Measurements from ENCODE around the gene SLC8A1.

DNA sequence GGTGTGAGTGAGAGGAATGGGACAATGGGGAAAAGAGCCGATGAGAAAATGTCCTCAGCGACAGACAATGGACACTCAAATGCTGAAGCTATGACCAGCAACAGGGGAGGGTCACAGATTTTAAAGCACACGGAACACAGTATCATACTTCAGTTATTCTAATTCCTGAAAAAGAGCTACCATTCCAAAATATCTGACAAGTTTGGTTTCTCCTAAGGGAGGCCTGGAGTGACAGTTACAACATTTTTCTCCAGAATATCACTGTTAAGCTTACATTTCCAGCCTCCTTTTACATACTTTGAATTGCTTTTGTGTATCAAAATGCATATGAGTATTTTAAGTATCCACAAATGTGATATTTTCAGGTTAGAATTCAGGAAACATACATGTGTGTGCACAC, 351.2 kb downstream of the SLC8A1 start:
- TF ChIP-seq TCF4 (CRISPR knock-in tag; IDR thresholded peaks at IDR 0.05; ENCODE audit: borderline replicate concordance) (no peak), GLIS3 (CRISPR knock-in tag; IDR thresholded peaks at IDR 0.05) (no peak), PPARA (CRISPR knock-in tag; IDR thresholded peaks at IDR 0.05; ENCODE audit: borderline replicate concordance) (no peak), ZFP3 (CRISPR knock-in tag; IDR thresholded peaks at IDR 0.05) (no peak), ARNTL (CRISPR knock-in tag; IDR thresholded peaks at IDR 0.05; ENCODE audit: borderline replicate concordance, low read depth) (no peak), ZFP30 (CRISPR knock-in tag; IDR thresholded peaks at IDR 0.05) (no peak), CSDC2 (CRISPR knock-in tag; IDR thresholded peaks at IDR 0.05) (no peak), ZNF8 (CRISPR knock-in tag; IDR thresholded peaks at IDR 0.05) (no peak), RARB (CRISPR knock-in tag; IDR thresholded peaks at IDR 0.05) (no peak)
- TF ChIP-seq, protein P1, sequence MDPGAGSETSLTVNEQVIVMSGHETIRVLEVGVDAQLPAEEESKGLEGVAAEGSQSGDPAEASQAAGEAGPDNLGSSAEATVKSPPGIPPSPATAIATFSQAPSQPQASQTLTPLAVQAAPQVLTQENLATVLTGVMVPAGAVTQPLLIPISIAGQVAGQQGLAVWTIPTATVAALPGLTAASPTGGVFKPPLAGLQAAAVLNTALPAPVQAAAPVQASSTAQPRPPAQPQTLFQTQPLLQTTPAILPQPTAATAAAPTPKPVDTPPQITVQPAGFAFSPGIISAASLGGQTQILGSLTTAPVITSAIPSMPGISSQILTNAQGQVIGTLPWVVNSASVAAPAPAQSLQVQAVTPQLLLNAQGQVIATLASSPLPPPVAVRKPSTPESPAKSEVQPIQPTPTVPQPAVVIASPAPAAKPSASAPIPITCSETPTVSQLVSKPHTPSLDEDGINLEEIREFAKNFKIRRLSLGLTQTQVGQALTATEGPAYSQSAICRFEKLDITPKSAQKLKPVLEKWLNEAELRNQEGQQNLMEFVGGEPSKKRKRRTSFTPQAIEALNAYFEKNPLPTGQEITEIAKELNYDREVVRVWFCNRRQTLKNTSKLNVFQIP (CRISPR knock-in tag; IDR thresholded peaks at IDR 0.05; ENCODE audit: borderline replicate concordance, low read depth): no peak
- TF ChIP-seq, protein P2, sequence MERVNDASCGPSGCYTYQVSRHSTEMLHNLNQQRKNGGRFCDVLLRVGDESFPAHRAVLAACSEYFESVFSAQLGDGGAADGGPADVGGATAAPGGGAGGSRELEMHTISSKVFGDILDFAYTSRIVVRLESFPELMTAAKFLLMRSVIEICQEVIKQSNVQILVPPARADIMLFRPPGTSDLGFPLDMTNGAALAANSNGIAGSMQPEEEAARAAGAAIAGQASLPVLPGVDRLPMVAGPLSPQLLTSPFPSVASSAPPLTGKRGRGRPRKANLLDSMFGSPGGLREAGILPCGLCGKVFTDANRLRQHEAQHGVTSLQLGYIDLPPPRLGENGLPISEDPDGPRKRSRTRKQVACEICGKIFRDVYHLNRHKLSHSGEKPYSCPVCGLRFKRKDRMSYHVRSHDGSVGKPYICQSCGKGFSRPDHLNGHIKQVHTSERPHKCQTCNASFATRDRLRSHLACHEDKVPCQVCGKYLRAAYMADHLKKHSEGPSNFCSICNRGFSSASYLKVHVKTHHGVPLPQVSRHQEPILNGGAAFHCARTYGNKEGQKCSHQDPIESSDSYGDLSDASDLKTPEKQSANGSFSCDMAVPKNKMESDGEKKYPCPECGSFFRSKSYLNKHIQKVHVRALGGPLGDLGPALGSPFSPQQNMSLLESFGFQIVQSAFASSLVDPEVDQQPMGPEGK (CRISPR knock-in tag; IDR thresholded peaks at IDR 0.05; ENCODE audit: borderline replicate concordance): no peak
- TF ChIP-seq, protein P3, sequence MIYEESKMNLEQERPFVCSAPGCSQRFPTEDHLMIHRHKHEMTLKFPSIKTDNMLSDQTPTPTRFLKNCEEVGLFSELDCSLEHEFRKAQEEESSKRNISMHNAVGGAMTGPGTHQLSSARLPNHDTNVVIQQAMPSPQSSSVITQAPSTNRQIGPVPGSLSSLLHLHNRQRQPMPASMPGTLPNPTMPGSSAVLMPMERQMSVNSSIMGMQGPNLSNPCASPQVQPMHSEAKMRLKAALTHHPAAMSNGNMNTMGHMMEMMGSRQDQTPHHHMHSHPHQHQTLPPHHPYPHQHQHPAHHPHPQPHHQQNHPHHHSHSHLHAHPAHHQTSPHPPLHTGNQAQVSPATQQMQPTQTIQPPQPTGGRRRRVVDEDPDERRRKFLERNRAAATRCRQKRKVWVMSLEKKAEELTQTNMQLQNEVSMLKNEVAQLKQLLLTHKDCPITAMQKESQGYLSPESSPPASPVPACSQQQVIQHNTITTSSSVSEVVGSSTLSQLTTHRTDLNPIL (CRISPR knock-in tag; IDR thresholded peaks at IDR 0.05; ENCODE audit: low read depth): no peak

Data from SK-N-SH treated with all-trans-retinoic acid at 6 μM for 48 hours (cell line).